Anterior cingulate cortex (tissue), 58 donors: ENCODE results near the gene CAMKK1.

ENCODE experiments used
- DNase-seq, 58 donors: peaks; one replicate each; lab custom pipeline; 2025; lab: John Stamatoyannopoulos, UW

The CAMKK1 gene

DNA sequence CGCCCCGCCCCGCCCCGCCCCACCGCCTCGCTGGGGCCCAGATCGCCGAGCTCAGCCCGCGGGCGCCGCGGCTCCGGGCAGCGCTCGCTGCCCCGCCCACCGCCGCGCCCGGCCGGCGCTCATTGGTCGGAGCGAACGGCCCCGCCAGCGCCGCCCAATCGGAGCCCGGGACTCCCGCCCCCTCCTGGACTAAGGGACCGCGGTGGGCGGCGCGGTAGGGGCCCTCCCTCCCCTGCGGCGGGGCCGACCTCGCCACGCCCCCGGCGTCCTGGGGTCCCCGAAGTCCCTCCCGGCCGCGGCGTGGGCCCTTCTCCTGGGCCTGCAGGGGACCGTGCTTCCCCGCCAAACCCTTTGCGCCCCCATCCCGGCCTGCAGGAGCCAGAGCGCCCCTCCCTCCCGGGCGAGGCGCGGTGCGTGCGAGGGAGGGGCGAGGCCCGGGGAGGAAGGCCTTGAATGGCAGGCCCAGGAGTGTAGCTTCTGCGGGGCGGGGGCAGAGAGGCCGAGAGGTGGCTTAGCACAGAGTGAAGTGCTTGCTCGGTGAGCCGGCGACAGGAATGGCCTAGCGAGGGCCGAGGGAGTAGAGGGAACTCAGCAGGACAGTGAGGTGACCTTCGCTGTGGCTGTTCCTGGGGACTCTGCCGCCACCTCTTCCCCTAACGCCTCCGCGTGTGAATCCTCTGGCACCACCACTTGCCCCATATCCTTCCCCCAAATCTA, at the start of gene CAMKK1:
Gene CAMKK1, minus strand, starts transcription at position 51 of the 717 bp plus-strand sequence. CDS start 7,366 bp downstream, outside the sequence.
- peak in 56 of 58 donors; percentile 30 to 88 (median 76) for DNase-seq

DNA sequence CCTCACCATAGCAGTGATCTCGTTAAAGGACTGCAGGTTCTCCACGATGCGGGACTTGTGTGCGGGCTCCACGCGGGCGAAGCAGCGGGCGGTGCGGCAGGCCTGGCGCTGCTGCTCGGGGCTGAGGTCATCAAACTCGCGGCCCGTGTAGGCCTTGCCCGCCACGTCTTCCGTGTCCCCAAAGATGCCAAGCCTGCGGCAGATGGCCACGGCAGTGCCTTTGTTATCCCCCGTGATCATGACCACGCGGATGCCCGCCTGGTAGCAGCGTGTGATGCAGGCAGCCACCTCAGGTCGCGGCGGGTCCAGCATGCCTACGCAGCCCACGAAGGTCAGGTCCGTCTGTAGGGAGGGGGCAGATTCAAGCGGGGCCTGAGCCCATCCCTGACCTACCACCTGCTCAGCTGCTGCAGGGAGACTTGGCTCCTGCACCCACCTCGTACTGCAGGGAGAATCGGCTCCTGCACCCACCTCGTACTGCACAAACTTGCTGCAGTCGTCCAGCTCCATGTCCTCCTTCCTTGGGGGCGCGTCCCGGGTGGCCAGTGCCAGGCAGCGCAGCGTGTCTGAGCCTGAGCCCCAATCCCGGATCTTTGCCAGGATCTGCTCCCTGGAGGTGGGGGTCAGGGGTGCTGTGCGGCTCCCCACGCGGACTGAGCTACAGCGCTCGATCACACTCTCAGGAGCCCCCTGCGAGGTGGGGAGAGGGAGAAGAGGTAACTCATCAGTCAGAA, 48.3 kb upstream of the CAMKK1 start:
- no peak for DNase-seq

DNA sequence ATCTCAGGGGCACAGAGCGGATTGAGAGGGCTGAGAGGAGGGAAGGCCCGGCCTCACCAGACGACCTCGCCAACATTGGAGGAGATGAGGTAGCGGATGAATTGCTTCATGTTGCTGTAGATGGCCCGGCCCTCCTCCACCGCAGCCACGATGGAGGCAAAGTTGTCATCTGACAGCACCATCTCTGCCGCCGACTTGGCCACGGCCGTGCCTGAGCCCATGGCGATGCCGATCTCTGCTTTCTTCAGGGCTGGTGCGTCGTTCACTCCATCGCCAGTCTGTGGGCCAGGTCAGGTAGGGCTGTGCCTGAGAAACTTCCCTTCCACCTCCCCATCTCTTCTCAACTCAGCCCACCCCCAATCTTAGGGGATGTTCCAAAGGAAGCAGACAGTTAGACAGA, 44.5 kb upstream of the CAMKK1 start:
- no peak for DNase-seq

DNA sequence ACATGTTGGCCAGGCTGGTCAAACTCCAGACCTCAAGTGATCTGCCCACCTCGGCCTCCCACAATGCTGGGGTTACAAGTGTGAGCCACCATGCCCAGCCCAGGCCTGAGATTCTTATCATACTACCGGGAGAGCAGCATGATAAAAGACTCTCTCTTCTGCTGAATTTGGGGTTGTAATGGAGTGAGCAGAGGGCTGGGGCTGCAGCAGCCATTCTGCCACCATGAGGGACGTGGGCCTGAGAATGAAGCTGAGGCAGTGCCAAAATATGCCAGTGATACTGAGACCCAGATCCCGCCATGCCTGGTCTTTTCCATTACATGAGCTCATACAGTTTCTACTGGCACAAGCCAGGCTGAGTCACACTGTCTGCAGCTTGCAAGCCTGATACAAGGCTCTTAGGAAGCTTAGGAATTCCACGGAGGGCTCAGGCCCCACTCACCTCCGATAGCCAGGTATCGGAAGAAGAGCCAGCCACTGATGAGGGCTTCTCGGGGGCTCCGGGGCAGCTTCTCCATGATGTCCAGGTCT, 43.0 kb upstream of the CAMKK1 start:
- no peak for DNase-seq

DNA sequence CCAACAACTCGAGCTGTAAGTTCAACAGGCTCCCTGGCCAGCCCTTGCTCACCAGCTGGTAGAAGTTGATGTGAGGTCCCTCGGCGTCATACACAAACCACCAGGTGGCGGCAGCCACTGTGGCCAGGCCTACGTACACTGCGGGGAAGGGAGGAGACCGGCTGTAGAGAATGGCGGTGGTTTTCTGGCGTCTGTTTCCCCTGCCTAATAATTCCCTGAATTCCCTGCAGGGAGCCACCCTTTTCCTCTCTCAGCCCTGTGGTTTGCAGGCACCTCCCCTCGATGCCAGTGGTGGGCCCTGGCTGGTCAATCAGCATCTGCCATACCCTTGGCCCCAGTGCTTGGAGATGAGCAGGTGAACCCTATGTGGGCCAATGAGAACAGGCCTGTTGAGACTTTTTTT, 42.3 kb upstream of the CAMKK1 start:
- peak in 10 of 58 donors; percentile 3 to 27 (median 10) for DNase-seq

DNA sequence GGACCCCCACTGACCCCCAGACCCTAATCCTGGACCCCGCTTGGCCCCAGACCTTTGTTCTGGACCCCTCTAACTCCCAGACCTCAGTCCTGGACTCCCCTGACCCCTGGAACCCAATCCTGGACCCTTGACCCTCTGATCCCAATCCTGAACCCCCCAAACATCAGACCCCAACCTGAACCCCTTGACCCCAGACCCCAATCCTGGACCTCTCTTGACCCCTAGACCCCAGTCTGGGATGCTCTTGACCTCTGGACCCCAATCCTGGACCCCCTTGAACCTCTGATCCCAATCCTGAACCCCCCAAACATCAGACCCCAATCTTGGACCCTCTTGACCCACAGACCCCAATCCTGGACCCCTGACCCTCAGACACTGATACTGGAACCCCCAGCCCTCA, 36.9 kb upstream of the CAMKK1 start:
- DNase-seq, result no peak

DNA sequence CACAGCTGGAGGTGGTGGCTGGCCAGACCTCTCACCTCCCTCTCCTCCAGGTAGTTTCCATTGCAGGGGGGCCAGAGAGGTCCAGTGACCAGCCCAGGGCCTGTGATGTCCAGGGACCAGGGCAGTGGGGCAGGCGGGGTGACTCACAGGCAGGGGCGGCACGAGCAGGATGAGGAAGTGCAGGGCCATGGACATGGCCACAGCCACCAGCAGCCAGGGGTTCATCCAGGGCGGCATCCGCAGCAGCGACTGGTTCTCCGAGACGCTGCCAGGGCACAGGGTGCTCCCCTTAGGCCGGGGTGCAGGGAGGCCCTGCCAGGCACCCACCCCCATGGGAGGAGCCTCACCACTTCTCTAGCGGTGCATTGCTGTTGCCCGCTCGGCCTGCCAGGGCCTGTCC, 36.3 kb upstream of the CAMKK1 start:
- DNase-seq, result no peak

DNA sequence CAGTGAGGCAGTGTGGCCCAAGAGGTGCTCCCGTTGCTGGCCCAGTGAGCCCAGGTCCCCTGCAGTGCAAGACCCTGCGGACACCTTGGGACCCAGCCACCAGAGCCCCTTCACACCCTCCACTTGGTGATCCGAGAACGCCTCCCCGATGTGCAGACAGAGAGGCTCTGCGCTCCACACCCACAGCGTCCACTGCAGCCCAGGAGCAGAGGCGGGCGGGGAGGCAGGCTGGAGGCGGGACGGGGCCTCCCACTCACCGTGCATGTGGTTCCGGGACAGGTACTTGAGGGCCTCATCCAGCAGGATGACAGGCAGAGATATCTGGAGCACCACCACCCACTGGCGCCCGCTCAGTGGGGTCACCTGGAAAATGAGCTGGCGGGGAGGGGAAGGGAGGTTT, 35.6 kb upstream of the CAMKK1 start:
- no peak for DNase-seq

DNA sequence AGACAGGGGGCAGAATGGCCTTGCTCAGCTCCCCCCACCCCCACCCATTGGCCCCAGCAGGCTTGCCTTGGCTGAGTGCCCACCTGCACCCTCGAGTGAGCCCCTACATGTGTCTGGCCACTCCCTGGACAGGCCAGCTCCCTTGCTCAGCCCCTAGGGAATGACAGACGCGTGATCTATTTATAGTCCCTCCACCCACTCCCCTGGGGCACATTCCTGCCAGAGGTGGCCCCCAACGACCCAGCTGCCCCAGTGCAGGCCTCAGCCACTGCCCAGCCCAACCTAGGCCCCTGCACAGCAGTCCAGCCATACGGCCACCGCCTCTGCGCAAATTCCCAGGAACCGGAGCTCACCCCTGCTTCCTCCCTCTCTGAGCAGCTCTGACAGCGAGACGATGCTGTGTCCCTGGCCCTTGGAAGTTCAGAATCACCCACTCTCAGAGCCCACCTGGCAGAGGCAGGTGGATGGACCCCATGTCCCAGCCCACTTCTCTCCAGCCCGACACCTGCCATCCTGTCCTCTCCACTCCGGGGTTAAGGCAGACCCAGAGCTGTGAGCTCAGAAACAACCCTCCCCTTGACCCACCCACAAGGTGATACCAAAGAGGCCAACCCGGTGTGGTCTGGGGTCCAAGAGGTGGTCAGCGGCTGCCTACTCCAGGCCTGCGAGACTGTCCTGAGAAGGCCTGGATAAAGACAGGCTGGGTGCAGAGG, 34.9 kb upstream of the CAMKK1 start:
- no peak for DNase-seq

DNA sequence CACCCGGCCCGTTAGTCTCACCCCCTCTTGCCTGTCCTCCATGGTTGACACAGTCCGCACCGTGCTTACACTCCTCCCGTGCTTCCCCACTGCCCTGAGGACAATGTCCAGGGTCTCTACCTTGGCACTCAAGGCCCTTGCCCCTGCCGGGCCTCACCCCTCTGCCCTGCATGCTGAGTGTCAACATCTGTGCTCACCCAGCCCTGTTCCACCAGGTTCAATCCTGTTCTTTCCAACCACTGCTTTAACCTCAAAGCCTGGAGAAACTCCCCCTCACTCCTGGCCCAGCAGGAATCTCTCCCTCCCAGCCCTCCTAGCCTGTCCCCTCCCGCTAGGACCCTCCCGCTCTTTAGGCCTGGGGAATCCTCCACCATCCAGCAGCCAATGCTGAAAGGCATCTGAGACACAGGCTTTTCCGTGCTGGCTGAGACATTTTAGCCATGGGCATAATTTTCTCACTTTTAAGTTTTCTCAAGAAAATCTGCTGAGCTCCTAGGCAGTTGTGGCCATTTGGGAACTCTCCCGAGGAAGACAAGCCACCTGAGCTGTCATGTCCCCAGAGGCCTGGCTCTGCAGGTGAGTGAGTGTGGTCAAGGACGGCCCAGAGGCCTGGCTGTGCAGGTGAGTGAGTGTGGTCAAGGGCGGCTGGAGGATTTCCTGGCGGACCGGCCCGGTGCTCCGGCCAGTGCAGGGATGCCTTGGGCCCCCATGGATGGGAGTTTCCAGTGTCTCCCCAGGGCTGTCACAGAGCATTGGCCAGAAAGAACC, 34.2 kb upstream of the CAMKK1 start:
- no peak for DNase-seq

DNA sequence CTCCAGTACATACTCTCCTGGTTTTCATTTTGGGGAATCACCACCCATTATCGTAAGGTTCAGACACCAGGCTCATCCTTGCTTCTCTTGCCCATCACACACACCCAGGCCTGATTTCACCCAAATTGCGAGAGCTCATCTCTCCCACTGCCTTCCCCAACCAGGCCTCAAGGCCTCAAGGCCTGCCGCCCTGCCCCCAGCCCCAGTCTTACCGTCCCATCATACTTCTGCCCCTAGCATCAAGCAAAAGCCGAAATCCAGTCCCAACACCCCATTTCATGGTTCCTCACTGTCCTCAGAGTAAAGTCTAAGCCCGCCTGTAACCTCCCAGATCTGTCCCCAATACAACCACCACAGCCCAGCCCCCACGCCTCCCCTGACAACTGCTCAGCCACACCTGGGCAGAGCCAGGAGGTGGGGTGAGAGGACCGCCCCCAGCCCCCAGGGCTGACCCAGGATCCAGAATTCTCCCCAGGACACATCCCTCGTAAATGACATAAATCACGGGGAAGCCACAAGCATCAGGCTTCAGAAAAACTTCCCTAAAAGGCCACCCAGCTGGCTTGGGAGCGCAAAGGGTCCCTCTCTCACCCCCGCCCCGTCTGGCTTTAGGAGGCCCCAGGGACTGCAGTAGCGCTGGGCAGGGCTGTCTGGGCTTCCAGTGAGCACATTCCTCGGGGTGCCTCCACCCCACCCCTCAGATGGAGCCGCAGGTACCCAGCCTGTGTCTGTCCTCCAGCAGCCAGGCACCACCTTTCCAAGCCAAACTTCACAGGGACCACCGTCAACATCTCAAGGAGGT, 33.0 kb upstream of the CAMKK1 start:
- no peak for DNase-seq

DNA sequence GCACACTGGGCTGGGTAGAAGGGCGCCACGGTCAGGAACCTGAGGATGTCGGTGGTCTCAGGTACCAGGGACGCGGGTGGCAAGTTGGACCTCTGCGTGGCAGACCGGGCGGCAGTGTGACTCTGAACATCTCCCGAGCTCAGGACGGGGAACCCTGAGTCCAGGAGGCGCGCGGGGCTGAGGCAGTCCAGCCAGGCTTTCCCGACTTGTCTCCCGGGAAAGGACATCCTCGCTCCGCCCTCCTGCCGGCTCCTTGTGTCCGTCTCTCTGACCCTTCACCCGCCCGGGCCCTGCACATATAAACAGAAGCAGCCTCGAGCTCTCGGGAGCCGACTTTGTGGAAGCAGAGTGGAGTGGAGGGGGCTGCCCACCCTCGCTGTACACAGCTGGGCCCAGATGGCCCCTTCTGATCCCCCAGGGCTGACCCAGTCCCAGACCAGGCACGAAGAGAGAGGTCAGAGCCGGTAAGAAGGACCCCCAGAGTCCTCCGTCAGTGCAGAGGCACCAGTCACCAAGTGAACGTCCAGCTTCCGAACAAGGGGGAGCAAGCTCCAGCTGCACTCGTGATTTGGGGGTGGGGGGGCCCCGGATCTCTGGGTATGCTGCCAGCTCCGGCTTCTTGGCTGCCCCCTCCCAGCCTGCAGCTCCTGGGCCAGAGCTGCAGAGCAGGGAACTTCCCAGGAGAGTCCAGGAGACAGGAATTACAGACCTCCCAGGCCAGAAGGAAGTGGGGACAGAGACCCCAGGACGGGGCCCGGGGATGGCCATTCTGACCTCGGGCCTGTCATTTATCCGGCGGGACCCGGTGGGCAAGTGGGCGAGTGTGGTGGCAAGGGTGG, 31.9 kb upstream of the CAMKK1 start:
- DNase-seq, result no peak

DNA sequence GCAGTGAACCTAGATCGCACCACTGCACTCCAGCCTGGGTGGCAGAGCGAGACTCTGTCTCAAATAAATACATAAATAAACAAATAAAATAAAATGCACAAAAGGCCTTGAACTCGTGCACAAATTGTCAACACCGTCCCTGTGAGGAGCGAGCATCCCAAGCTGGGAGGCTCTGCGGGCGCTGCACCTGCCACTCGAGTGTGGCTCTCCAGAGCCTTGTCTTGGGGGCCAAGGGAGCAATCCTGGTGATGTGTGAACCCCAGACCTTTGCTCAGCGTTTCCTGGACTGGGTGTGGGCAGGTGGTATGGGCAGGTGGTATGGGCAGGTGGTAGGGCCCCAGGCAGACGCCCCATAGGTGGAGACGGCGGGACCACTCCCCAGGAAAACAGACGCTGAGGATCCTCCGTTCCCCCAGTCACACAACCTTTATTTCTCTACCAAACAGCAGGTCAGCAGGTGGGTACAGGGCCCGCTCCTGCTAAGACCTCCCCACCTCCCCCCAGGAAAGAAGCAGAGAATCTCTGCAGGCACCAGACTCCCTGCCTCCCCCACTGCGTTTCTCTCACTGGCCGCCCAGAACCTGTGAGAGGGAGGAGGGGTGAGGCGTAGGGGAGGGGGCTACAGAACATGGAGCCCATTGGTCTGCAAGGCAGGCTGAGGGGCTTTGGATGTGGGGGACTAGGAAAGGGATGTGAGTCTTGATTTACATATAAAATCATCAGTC, 30.8 kb upstream of the CAMKK1 start:
- no peak for DNase-seq

DNA sequence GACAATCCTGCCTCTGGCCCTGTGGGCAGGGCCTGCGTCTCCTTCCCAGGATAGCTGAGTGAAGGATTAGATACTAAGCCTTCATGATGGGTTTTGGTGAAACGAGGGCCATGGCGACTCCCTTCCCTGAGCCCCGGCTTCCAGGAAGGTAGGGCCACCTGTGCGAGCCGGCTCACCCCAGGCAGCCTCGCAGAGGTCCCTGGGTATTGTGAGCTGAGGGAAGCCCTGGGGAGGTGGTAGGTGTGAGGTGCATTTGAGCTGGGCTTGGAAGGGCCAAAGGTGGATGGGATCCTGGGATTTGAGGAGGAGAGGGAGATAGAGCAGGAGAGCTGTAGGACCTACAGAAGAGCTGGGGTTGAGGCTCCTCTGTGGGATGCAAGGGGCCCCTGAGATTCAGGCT, 29.9 kb upstream of the CAMKK1 start:
- no peak for DNase-seq

DNA sequence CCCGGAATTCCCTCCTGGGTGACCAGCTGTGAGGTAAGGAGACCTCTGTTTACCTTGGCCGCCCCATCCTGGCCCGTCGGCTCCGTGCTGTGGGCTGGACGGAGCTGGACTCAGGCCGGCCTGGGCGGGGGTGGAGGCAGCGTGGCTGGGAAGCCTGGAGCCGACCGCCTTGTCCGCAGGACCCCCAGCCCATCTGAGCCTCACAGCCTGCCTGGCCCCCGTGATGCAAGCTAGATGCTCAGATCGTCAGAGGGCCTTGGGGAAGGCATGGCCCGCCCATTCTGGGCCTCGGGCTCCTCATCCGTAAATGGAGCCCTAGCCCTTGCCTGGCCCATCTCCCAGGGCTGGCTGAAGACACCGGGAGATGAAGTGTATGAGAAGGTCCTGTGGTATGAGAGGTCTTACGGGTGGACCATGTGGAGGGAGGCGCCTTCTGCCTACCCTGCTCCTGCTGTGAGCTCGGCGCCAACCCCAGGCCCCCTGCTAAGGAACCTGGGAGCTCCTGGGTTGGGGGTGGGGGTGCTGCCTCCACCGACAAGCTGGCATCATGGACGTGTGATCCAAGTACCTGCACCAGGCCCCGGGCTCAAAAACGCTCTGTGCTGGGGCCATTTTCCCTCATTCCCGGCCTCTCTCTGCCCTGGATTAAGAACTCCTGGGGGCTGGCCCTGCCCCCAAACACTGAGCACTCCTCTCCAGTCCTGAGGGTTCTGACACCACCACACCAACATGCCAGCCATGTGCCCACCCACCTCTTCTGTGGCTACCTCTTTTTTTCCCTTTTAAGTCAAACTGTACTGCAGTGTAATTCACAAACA, 28.9 kb upstream of the CAMKK1 start:
- no peak for DNase-seq

DNA sequence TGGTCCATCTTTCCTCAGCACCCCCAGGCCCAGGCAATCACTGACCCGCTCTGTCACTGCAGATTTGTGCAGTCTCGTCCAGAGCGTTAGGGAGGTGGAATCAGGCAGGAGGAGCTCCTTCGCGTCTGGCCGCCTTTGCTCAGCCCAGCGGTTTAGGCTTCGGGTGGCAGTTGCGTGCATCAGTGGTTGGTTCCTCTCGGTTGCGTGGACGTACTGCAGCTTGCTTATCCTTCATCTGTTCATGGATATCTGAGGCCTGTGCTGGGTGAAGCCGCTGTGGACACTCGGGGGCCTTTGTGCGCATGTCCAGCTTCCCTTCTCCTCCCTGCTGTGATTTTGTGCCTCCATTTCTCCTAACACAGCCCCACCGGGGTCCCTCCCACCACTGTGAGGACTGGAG, 28.2 kb upstream of the CAMKK1 start:
- no peak for DNase-seq

DNA sequence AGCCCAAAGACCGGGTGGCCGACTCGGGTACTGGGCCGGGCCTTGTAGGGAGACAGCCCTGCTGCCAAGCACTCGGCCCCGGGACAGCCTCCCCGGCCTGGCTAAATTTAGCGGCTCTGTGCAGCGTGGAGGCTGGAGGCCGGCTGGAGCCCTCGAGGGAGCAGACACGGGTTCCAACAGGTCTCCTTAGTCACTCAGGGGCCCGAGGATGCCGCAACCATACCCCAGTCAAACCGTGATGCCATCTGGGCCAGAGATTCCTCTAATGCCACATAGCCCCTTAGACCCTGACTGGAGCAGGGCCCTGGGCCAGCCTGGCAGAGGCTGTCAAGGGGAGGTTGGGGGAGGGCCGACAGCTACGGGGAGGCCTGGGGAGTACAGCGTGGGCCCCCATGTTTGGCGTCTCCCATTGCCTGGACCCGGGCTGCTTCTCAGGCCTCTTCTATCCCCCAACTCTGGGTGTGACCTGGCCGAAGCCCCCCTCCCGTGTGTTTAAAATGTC, 26.3 kb upstream of the CAMKK1 start:
- no peak for DNase-seq
